ENCODE results near the gene DAGLA. TPM values are rescaled to one million over a fixed set of nuclear protein-coding genes. Genes with fewer than 3 reads are reported as not detected.
A peak's percentile ranks its signal among the peaks of the same experiment; 100 is the strongest.

The DAGLA gene
- total RNA-seq, 1 donor from 2014 or later = 4.1 TPM

GRCh38 chr11:61728940-61729219 is 48.7 kb downstream of the DAGLA start:
- no peak for DNase-seq

- no peak for DNase-seq
Measured at GRCh38 chr11:61730240-61730994, 50.2 kb downstream of the DAGLA start.

DNA sequence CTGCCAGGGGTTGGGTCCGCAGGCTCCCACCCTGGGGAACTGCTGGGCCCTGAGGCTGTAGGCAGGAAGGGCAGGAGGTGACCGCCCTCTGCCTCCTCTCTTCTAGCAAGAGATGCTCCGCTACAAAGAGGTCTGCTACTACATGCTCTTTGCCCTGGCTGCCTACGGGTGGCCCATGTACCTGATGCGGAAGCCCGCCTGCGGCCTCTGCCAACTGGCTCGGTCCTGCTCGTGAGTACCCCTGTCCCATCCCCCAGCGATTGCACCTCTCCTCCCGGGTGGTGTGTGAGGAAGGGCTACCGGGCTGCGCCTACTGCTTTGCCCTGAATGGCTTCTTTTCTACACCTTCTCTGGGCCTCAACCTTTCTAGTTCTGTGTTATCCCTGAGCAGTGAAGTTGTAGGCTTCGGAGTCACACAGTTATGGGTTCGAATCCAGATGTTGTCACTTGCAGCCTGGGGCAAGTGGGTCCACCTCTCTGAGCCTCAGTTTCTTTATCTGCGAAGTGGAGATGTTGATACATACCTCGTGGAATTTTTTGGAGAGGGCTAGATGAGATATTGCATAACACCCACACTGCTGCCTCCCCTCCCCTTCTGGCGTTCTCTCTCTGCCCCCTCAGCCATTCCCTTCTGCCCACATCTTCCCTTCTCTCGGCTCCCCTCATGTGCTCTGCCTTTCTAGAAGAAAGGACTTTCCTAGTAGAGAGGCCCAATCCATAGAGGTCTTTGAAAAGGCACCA is 51.2 kb downstream of the DAGLA start:
- DNase-seq = no peak

- DNase-seq = no peak
Measured at GRCh38 chr11:61731952-61732675, 51.9 kb downstream of the DAGLA start.

DNA sequence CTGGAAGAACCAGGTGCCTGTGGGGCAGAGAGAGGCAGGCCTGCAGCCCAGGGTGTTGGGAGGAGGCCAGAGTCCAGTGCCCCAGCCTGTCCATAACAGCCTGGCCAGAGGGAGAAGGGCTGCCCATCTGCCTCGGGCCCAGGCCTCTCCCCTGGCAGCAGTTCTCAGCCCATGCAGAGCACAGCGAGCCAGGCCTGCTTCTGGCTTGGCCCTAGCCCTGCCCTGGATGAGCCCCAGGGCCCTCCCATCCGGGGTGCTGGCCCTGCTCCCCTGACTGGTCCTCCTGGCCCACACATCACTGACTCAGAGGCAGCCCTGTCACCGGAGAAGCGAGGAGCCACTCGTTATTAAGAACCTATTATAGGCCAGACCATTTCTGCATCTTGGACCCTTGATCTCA is 52.5 kb downstream of the DAGLA start:
- no peak for DNase-seq

- DNase-seq = peak; percentile 96
Measured at GRCh38 chr11:61733120-61733978, 53.2 kb downstream of the DAGLA start.

DNA sequence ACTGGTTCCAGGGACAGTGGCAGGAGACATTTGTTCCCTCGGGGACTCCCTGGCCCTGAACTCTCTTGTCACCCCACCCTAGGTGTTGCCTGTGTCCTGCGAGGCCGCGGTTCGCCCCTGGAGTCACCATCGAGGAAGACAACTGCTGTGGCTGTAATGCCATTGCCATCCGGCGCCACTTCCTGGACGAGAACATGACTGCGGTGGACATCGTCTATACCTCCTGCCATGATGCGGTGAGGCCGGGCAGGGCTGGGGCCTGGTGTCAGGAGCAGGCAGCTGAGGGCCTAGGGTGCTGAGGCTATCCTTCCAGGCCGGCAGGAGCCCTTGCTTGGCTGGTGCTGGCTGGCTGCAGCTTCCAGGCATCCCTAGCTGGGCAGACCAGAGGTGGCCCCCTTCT is 54.6 kb downstream of the DAGLA start:
- DNase-seq = no peak

- no peak for DNase-seq
Measured at GRCh38 chr11:61735391-61735790, 55.2 kb downstream of the DAGLA start.

GRCh38 chr11:61736310-61736709 is 56.1 kb downstream of the DAGLA start:
- no peak for DNase-seq

GRCh38 chr11:61737131-61737530 is 56.9 kb downstream of the DAGLA start:
- no peak for DNase-seq

GRCh38 chr11:61737636-61738386 is 57.6 kb downstream of the DAGLA start:
- no peak for DNase-seq

DNA sequence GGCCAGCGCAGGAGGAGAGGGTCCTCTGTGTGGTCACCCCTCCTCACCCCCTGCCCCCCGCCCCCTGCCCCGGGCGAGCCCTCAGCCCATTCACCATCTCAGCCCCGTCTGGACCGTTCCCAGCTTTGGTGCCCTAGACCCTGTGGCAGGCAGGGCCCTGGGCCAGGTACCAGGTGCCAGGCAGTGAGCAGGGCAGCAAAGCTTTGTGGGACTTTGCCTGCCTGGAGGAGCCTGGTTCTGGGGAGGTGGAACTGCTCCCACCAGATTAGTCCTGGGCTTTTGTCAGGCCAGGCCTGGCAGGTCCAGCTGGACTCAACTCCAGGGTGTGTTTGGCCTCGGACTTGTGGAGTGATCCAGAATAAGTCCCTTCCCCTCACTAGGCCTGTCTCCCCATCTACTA is 58.6 kb downstream of the DAGLA start:
- no peak for DNase-seq

- DNase-seq = no peak
Measured at GRCh38 chr11:61739413-61739812, 59.2 kb downstream of the DAGLA start.

DNA sequence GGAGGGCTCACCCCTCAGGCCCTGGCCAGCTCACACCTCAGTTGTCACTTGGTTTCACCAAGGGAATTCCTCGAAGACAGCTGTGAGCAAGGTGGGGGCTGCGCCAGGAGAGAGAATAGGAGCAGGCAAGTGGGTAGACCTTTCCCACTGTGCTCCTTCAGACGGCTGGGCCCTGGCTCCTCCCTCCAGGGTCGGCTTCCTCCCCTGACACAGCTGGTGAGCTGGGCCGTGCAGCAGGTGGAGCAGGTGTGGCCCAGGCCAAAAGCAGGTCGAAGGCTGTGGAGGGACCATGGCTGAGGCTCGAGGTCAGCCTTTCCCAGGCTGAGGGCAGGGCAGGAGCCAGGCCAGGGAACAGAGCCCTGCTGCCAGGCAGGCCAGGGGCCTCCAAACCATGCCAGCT is 59.8 kb downstream of the DAGLA start:
- DNase-seq = no peak

DNA sequence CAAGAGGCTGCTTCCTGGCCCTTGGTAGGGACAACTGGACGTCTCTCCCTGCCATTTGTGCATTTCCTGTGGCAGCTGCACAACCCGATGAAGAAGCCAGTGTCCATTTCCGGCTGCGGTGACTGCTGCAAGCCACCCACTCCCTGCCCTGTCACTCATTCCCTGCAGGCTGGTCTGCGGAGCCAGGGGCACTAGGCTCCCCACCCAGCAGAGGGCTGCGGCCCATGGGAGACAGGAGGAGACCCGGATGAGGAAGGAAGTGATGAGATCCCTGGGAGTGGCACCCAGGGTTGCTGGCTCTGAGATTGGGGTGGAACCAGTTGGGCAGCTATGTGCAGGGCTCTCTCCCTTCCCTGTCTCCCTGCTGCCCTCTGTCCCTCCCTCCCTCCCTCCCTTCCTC is 62.2 kb downstream of the DAGLA start:
- peak; percentile 30 for DNase-seq

DNA sequence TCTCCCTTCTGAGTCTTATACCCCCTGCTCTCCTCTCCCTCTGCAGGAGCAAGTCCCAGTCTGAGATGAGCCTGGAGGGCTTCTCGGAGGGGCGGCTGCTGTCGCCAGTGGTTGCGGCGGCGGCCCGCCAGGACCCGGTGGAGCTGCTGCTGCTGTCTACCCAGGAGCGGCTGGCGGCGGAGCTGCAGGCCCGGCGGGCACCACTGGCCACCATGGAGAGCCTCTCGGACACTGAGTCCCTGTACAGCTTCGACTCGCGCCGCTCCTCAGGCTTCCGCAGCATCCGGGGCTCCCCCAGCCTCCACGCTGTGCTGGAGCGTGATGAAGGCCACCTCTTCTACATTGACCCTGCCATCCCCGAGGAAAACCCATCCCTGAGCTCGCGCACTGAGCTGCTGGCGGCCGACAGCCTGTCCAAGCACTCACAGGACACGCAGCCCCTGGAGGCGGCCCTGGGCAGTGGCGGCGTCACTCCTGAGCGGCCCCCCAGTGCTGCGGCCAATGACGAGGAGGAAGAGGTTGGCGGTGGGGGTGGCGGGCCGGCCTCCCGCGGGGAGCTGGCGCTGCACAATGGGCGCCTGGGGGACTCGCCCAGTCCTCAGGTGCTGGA is 63.4 kb downstream of the DAGLA start:
- DNase-seq = no peak

DNA sequence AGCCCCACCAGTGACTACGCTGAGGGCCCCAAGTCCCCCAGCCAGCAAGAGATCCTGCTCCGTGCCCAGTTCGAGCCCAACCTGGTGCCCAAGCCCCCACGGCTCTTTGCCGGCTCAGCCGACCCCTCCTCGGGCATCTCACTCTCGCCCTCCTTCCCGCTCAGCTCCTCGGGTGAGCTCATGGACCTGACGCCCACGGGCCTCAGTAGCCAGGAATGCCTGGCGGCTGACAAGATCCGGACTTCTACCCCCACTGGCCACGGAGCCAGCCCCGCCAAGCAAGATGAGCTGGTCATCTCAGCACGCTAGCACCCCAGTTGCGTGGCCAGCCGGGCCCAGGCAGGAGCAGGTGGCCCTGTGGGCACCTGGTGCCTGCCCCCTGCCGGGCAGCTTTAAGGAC is 64.0 kb downstream of the DAGLA start:
- DNase-seq = no peak

- DNase-seq = no peak
Measured at GRCh38 chr11:61744609-61745156, 64.5 kb downstream of the DAGLA start.

DNA sequence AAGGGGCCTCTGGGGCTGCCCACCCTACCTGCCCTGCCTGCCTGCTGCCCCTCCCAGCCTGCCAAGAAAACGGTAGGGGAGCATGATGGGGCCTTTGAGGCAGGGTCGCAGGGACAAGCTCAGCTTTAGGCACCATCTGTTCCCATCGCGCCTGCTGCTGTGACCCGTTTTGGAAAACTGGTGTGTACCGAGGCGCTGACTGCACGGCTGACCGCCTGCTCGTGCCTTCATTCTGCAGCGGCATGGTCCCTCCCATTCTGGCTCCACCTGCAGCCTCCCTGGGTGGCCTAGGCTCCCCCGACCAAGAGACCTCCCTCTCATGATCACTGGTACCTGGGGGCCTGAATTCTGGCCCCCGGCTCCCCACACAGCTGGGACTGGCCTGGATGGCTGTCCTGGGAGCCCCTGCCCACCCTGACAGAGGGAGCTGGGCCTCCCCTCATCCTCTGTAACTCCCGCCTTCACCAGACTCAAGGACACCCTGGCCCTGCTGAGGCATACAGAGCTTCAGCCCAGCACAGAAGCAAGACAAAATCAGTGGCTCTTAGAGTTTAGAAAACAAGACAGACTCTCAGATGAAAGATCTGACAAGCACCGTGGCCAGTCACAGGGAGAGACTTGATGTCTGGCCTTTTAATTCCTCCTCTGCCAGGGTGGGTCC is 65.7 kb downstream of the DAGLA start:
- DNase-seq = no peak

- no peak for DNase-seq
Measured at GRCh38 chr11:61746442-61747191, 66.4 kb downstream of the DAGLA start.
